Neural crest cell (in vitro differentiated cells): Measurements from ENCODE around the gene MEOX2. TPM values are rescaled to one million over a fixed set of nuclear protein-coding genes. Genes with fewer than 3 reads are reported as not detected.

Experiments
- DNase-seq: peaks from one replicate; pipeline ENCODE4 v3.0.0; 2021; ENCODE audit warnings: low read depth, mixed read lengths, low spot score
- H3K27ac Mint-ChIP-seq: one replicate; pipeline ENCODE4 v1.8.0; 2021; ENCODE audit warnings: mild to moderate bottlenecking, mixed read lengths; ENCODE audit not compliant: unreplicated experiment
- H3K27me3 Mint-ChIP-seq: 2 replicates; pipeline ENCODE4 v1.8.0; 2021; ENCODE audit warnings: low read depth, mild to moderate bottlenecking, mixed read lengths
- H3K36me3 Mint-ChIP-seq: 2 replicates; pipeline ENCODE4 v1.8.0; 2021; ENCODE audit warnings: low read depth, mild to moderate bottlenecking, mixed read lengths
- H3K4me1 Mint-ChIP-seq: 2 replicates; pipeline ENCODE4 v1.8.0; 2021; ENCODE audit warnings: mixed read lengths
- H3K4me3 Mint-ChIP-seq: one replicate; pipeline ENCODE4 v1.8.0; 2021; ENCODE audit warnings: mild to moderate bottlenecking, mixed read lengths
- H3K9me3 Mint-ChIP-seq: 2 replicates; pipeline ENCODE4 v1.8.0; 2021; ENCODE audit warnings: mixed read lengths
- CTCF ChIP-seq: fragments of 200-600 bp; sonication (generic); conservative IDR thresholded peaks from 2 replicates; pipeline ENCODE4 v1.5.0; 2021; ENCODE audit warnings: antibody characterized with exemption, mild to moderate bottlenecking
- total RNA-seq: library from RNA; stranded (reverse); gene quantifications from 2 replicates; pipeline ENCODE4 v1.2.1, GENCODE V29; 2021

MEOX2 gene
- total RNA-seq, 1 donor from 2014 or later: 1.4 TPM

GRCh38 chr7:15609287-15609686, 77.2 kb downstream of the MEOX2 start:
- H3K4me3 Mint-ChIP-seq: no peak overlapping the region
- no peaks in the 10 kb centered on the region for H3K9me3 Mint-ChIP-seq
- no peaks in the 10 kb centered on the region for H3K27me3 Mint-ChIP-seq
- DNase-seq: no peak
- no peaks in the 10 kb centered on the region for H3K36me3 Mint-ChIP-seq
- TF ChIP-seq CTCF: no peak
- H3K4me1 Mint-ChIP-seq: peaks cover 4% of the 10 kb centered on the region
- H3K27ac Mint-ChIP-seq: no peak overlapping the region

GRCh38 chr7:15607529-15608210, 78.8 kb downstream of the MEOX2 start:
- Mint-ChIP-seq H3K27me3 (no peaks in the 10 kb centered on the region), H3K4me1 (peaks cover 4% of the 10 kb centered on the region), H3K9me3 (no peaks in the 10 kb centered on the region), H3K27ac (peak overlapping the region; percentile 63), H3K36me3 (no peaks in the 10 kb centered on the region), H3K4me3 (no peak overlapping the region)
- TF ChIP-seq CTCF: no peak
- DNase-seq: no peak

GRCh38 chr7:15606561-15606960, 79.9 kb downstream of the MEOX2 start:
- Mint-ChIP-seq H3K9me3 (no peaks in the 10 kb centered on the region), H3K4me1 (peaks cover 4% of the 10 kb centered on the region), H3K36me3 (no peaks in the 10 kb centered on the region), H3K27ac (no peak overlapping the region), H3K27me3 (no peaks in the 10 kb centered on the region), H3K4me3 (no peak overlapping the region)
- DNase-seq: no peak
- TF ChIP-seq CTCF: no peak

GRCh38 chr7:15604166-15604565, 82.3 kb downstream of the MEOX2 start:
- Mint-ChIP-seq H3K27me3 (no peaks in the 10 kb centered on the region), H3K27ac (no peak overlapping the region), H3K4me3 (no peak overlapping the region), H3K4me1 (peaks cover 4% of the 10 kb centered on the region), H3K9me3 (no peaks in the 10 kb centered on the region), H3K36me3 (no peaks in the 10 kb centered on the region)
- DNase-seq: no peak
- TF ChIP-seq CTCF: no peak

- H3K36me3 Mint-ChIP-seq: no peaks in the 10 kb centered on the region
- H3K4me1 Mint-ChIP-seq: no peaks in the 10 kb centered on the region
- no peaks in the 10 kb centered on the region for H3K27me3 Mint-ChIP-seq
- no peak for DNase-seq
- H3K9me3 Mint-ChIP-seq: no peaks in the 10 kb centered on the region
- no peak overlapping the region for H3K4me3 Mint-ChIP-seq
- TF ChIP-seq CTCF: no peak
- no peak overlapping the region for H3K27ac Mint-ChIP-seq
Measured at GRCh38 chr7:15603124-15603523, 83.4 kb downstream of the MEOX2 start.
